NB4 (cell line): Measurements from ENCODE around the gene HARS2.

ENCODE experiments used
- DNase-seq: peaks from one replicate; pipeline ENCODE4 v3.0.0; 2010; ENCODE audit warnings: low read depth
- H3K4me3 ChIP-seq: one replicate; pipeline ENCODE4 v1.5.1; 2011; ENCODE audit warnings: mild to moderate bottlenecking, low read depth, low read length, moderate library complexity
- CTCF ChIP-seq: IDR thresholded peaks from one replicate; pipeline ENCODE4 v1.5.1; 2012; ENCODE audit warnings: low read depth, low read length
- MAX ChIP-seq: IDR thresholded peaks from 2 replicates; pipeline ENCODE4 v1.6.1; 2011; ENCODE audit warnings: low read depth, low read length
- MYC ChIP-seq: IDR thresholded peaks from 2 replicates; pipeline ENCODE4 v1.6.1; 2011; ENCODE audit warnings: low read depth, low read length
- POLR2A ChIP-seq: IDR thresholded peaks from 2 replicates; pipeline ENCODE4 v1.6.1; 2011; ENCODE audit warnings: mild to moderate bottlenecking; ENCODE audit not compliant: insufficient read length; ENCODE audit errors: extremely low read depth

The HARS2 gene

GRCh38 chr5:140734354-140734753 lies 43.1 kb downstream of the HARS2 start:
- no peak for DNase-seq
- H3K4me3 ChIP-seq = no peak overlapping the region
- no peak for TF ChIP-seq MAX
- no peak for TF ChIP-seq MYC
- TF ChIP-seq POLR2A = no peak
- TF ChIP-seq CTCF = no peak

GRCh38 chr5:140737486-140737885 lies 46.2 kb downstream of the HARS2 start:
- no peak overlapping the region for H3K4me3 ChIP-seq
- no peak for DNase-seq
- TF ChIP-seq MAX (no peak), POLR2A (no peak), CTCF (no peak), MYC (no peak)

- TF ChIP-seq CTCF (no peak), MAX (no peak), MYC (no peak)
- no peak for DNase-seq
- H3K4me3 ChIP-seq = no peak overlapping the region
Observed at GRCh38 chr5:140741967-140742366, 50.7 kb downstream of the HARS2 start.
